NCI-H748 (cell line): ENCODE data around the gene FCER1G.
A peak's percentile ranks its signal among the peaks of the same experiment; 100 is the strongest.

Source experiments
- DNase-seq: peaks from one replicate; lab custom pipeline; 2025; ENCODE audit not compliant: unreplicated experiment; lab: John Stamatoyannopoulos, UW

FCER1G gene

GRCh38 chr1:161215076-161215475, at the start of gene FCER1G:
Gene FCER1G (plus strand): TSS chr1:161215295. CDS start chr1:161215322, 27 bp downstream.
- no peak for DNase-seq

DNA sequence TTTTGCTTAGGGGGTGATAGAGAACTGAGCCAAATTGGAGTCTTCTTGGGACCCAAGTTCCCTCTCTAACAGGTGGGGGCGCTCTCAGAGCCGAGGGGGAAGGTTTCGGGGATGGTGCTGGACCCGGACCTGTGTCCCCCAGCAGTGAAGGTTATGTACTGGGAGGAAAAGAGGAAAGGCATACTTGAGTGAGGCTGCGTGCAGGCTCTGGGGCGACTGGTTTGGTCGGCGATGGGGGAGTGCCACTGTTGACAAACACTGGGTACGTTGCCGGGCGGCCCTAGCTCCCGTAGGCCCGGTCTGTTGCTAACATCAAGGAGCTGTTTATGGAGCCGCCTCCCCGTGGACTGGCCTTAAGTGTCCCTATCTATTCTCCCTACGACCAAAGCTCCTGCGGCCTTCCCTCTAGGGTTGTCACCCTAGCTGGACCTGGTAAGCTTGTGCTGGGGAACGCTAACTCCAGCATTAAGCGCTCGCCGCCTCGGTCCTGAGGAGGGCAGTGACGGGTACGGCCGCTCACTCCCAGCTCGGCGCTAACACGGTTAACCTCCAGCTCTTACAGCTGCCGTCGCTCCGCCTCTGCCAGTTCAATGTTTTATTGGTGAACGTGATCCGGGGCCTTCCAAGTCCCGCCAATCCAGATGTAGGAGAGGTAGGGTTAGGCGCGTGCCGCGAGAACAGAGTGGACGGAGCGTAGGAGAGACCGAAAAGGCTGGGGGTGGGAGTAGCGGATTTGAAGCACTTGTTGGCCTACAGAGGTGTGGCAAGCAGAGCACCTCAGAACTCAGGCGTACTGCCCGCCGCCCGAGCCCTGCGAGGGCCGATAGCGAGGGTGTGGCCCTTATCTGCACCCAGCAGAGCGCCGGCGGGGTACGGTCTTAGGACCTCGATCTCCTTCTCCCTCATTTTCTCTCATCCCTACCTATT, 49.1 kb upstream of the FCER1G start, which contains the start of gene PPOX:
TSS of gene PPOX (plus strand) at position 685 of the 927 bp plus-strand sequence. CDS start 422 bp downstream, outside the sequence.
- peak; percentile 99 for DNase-seq

DNA sequence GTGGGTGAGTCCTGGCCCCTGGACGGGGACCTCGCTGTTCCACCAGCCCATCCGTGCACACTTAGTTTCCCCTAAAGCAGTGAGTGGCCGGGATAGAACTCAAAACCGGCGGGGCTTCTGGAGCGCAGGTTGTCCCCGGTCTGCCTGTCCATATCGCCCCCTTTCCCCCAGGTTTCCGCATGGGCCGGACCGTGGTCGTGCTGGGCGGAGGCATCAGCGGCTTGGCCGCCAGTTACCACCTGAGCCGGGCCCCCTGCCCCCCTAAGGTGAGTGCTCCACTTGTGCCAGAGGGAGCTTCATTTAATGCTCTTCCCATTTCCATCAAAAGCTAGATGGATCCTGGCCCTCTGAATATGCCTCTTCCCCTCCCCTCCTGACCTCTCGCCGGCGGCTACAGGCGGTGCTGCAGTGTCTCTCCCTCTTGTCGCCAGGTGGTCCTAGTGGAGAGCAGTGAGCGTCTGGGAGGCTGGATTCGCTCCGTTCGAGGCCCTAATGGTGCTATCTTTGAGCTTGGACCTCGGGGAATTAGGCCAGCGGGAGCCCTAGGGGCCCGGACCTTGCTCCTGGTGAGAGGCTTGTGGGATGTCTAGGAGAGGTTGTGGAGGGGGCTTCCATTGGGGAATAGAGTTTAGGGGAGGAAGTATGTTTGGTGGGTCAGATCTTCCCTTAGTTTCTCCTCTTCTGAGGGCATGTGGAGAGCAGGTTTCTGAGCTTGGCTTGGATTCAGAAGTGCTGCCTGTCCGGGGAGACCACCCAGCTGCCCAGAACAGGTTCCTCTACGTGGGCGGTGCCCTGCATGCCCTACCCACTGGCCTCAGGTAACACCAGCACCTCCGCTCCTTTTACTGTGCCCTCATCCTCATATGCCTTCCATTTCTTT, 48.2 kb upstream of the FCER1G start:
- DNase-seq = peak; percentile 56

GRCh38 chr1:161168906-161169305, 46.2 kb upstream of the FCER1G start:
- no peak for DNase-seq

DNA sequence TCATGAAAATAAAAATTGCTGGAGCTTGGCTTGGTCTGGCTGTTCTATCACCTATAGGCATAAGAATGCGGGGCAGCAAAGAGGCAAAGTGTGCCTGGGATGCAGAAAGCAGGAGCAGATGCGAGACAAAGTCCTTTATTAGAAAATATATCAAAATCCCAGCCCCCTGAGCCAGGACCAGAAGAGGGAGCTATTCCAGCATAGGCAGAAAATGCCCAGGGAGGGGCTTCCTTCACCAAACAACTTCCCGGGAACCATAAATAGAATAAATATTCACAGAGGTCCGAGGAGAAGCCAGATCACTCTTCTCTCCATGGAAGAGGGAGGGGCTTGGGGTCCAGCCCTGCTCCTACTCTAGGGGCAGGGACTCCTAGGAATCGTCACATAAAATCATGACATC, 43.9 kb upstream of the FCER1G start:
- DNase-seq = no peak

DNA sequence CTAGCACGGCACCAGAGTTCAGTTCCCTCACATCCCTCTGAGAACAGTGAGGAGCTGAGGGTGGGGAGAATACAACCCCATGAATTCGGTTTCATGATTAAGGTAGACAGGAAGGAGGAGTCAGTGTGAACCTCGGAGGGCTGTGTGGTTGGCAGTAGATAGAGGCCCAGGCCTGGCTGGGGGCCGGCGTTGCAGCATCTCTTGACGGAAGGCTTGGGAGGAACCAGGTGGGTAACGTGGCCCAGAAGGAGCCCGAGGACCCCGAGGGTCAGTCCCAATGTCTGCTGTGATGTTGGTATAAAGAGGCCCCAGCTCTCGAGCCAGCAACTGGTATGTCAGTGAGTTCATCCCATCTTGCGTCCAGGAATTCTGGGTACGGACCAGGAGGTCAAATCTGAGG, 43.4 kb upstream of the FCER1G start:
- no peak for DNase-seq

- no peak for DNase-seq
These were observed 42.7 kb upstream of the FCER1G start for GRCh38 chr1:161172349-161172748.

- DNase-seq = no peak
These were observed 42.2 kb upstream of the FCER1G start for GRCh38 chr1:161172776-161173376.

DNA sequence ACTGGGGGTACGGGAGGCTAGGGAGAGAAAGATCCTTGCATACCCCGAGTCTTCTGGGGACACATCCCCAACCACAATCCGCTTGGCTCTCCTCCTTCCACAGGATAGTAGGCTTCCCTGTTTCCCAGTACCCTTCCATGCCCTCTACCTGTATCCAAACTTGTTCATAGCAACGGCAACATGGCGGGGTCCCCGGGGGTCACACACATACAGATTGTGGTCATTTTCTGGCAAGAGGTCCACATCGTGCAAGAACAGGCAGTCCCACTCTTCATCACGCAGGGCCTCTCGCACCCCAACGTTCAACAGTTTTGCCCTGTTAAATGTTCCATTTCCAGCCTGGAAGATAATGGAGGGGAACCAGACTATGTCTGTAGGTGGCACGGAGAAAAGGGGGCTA, 41.4 kb upstream of the FCER1G start:
- no peak for DNase-seq

GRCh38 chr1:161174911-161175310, 40.2 kb upstream of the FCER1G start:
- no peak for DNase-seq

- DNase-seq = no peak
These were observed 39.2 kb upstream of the FCER1G start for GRCh38 chr1:161175771-161176453.

DNA sequence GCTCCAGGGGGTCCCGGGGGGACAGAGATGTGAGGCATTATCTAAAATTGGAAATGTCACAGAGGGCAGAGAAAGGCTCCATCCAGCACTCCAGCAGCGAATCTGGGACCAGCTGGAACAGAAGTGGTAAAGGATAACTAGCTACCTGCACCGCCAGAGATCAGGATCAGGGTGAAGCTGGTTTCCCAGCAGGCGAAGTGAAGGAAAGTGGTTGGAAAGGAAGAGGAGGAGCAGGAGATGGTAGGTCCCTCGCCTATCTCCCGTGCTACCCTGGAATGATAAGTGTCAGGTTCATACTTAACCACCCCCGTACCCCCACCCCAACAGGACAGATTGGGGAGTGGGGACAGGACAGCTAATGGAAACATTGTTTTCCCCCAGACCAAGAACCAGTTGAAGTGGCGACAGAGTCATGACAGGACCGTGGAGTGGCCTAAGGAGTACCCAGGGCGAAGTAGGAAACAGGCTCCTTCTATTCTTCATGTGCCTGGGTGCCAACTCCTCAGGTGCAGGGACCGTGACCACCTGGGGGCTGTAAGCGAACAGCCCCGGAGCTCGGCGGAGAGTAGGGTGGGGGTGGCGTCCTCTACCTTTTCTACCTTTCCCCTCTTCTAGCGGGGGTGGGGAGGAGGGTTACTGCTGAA, 38.5 kb upstream of the FCER1G start:
- no peak for DNase-seq

DNA sequence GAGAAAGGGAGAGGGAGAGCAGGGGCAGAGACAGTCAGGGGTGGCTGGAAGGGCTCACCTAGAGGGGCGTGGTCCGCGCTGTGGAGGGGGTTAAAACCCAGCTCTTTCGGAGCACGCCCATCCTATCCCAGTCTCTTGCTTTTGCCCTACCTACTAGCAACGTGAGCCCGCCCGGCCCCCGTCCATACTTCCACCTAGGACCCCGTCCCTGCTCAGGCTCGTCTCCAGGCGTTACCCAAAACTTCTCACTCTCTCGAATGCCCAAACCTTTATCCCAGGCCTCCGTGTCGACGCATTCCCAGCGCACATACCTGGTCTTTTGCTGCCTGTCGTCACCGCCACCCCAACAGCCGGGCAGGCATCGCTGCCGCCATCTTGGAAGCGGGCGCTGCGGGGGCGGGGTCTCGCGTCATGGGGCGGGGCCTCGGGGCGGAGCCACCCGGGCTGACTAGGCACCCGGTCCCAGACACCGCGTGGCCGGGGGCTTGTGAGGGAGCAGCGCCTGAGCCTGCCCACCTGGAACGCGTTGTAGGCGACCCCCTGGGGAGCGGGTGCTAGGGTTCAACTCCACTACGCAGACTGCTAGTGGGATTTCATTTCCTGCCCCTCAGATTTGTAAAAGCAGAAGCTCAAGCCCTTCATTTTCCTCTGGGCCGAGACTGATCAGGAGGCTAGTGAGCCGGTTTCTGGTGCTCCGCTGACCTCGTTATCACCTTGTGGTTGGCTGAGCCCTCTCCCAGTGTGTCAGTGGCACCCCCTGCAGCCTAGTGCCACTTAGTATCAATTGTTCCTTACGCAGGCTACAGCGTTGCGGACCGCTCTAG, 37.8 kb upstream of the FCER1G start, which contains the start of gene B4GALT3:
TSS of gene B4GALT3 (minus strand) at position 396 of the 824 bp plus-strand sequence. CDS start 1,447 bp downstream, outside the sequence.
- peak; percentile 90 for DNase-seq

GRCh38 chr1:161177936-161178244, 37.2 kb upstream of the FCER1G start:
- peak; percentile 56 for DNase-seq

- DNase-seq = no peak
These were observed 35.4 kb upstream of the FCER1G start for GRCh38 chr1:161179698-161180097.

- DNase-seq = no peak
These were observed 34.5 kb upstream of the FCER1G start for GRCh38 chr1:161180639-161181038.

DNA sequence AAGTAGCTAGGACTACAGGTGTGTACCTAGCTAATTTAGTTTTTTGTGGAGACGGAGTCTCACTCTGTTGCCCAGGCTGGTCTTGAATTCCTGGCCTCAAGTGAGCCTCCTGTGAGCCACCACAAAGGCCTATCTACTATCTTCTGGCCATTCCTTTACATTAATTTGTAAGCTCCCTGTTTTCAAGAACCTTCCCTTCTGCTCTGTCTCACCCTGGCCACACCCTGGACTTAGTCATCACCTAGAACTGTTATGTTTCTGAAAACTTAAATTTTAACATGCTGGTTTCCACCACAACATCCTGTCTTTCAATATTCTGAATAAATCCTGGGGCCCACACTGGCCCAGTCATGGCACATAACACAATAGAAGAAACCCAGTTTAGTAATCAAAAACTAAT, 32.9 kb upstream of the FCER1G start:
- no peak for DNase-seq

DNA sequence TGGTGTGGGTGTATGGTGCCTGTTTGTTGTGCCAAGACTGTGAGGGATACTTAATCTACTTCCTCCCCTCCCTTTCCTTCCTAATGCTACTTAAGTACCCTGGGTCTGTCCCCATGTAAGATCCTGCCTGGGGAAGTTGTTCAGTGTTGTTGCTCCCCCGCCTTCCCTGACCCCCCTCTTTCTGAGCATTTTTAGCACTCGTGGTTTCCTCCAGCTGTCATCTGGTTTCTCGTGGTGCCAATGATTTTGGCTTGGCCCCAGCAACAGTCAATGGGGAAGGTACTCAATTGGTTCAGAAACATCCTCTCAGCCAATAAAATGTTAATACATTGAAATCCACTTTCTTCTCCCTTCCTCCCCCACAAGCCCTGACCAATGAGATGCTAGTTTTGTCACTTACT, 29.8 kb upstream of the FCER1G start:
- no peak for DNase-seq

GRCh38 chr1:161185732-161186311, 29.3 kb upstream of the FCER1G start:
- no peak for DNase-seq
